T-helper 2 cell treated with Interferon-gamma antibody and Interleukin-4, amounts not matched to agents 100 ng/mL and 5 ng/mL, for 36 hours (primary cell): ENCODE measurements around the gene KIF24. TPM values are rescaled to one million over a fixed set of nuclear protein-coding genes. Genes with fewer than 3 reads are reported as not detected.
"Not testable (repeated sequence)": the region's sequence is repeated elsewhere in the genome, so short reads cannot be mapped to it uniquely, and the experiment has no call there.

Source experiments
- intact Hi-C: fragments of 100-400 bp; cut with micrococcal nuclease; formaldehyde crosslinking; loops from one replicate; pipeline ENCODE4 v1.15.1; 2023
- total RNA-seq: library from RNA; stranded (reverse); gene quantifications from 2 replicates; pipeline ENCODE4 v1.2.3, GENCODE V29; 2022

The KIF24 gene
- total RNA-seq, 1 donor from 2014 or later, result 7.8 TPM

DNA sequence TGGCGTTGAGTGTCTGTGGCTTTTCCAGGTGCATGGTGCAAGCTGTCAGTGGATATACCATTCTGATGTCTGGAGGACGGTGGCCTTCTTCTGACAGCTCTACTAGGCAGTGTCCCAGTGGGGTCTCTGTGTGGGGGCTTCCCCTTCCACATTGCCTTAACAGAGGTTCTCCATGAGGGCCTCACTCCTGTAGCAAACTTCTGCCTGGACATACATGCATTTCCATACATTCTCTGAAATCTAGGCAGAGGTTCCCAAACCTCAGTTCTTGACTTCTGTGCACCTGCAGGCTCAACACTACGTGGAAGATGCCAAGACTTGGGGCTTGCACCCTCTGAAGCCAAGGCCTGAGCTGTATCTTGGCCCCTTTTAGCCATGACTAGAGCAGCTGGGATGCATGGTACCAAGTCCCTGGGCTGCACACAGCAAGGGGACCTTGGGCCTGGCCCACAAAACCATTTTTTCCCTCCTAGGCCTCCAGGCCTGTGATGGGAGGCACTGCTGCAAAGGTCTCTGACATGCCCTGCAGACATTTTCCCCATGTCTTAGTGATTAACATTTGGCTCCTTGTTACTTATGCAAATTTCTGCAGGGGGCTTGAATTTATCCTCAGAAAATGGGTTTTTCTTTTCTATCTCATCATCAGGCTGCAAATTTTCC lies 38.8 kb upstream of the KIF24 start:
- intact Hi-C loops, result not testable (repeated sequence)

- intact Hi-C loops, result no loop called here
These were observed 37.3 kb upstream of the KIF24 start for GRCh38 chr9:34366365-34366764.

DNA sequence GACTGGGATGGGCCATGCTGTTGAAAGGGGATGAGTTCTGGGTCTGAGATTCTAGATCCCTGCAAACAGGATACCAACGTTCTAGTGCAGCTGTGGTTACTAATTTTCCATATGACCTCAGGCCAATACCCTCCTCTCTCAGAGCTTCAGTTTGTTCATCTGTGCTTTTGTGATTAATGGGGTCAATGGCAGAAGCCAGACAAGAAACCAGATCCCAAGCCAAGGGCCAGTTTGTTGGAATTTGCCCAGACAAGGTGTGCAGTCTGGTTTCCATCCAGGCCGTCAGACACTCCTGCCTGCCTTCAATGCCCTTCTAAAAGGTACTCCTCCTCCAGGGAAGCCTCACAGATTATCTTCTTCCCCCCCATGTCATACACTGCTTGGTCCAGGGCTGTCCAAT lies 36.2 kb upstream of the KIF24 start:
- intact Hi-C loops, result no loop called here

GRCh38 chr9:34363619-34364351 lies 34.7 kb upstream of the KIF24 start:
- intact Hi-C loops, result no loop called here

GRCh38 chr9:34362614-34363214 lies 33.6 kb upstream of the KIF24 start:
- intact Hi-C loops, result no loop called here

- intact Hi-C loops, result not testable (repeated sequence)
These were observed 23.9 kb upstream of the KIF24 start for GRCh38 chr9:34352957-34353356.

DNA sequence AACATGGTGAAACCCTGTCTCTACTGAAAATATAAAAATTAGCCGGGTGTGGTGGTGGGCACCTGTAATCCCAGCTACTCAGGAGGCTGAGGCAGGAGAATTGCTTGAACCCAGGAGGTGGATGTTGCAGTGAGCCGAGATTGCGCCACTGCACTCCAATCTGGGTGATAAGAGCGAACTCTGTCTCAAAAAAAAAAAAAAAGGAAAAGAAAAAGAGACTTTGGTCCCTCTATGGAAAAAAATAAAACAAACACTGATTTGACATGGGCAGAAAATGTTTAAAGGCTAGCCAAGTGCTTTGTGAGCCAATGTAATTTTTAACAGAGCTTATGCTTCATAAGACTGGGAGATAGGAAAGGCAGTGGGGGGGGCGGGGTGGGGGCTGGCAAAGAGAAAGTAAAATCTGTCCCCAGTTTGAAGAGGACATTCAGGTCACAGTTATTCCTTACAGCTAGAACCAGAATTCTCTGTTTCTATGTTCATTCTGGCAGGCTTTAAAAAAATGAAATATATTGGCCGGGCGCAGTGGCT lies 23.1 kb upstream of the KIF24 start:
- intact Hi-C loops, result not testable (repeated sequence)

- intact Hi-C loops, result no loop called here
These were observed 20.3 kb upstream of the KIF24 start for GRCh38 chr9:34349324-34349723.

GRCh38 chr9:34347800-34348158 lies 18.7 kb upstream of the KIF24 start:
- intact Hi-C loops, result no loop called here

- intact Hi-C loops, result no loop called here
These were observed 18.1 kb upstream of the KIF24 start for GRCh38 chr9:34346873-34347799.

DNA sequence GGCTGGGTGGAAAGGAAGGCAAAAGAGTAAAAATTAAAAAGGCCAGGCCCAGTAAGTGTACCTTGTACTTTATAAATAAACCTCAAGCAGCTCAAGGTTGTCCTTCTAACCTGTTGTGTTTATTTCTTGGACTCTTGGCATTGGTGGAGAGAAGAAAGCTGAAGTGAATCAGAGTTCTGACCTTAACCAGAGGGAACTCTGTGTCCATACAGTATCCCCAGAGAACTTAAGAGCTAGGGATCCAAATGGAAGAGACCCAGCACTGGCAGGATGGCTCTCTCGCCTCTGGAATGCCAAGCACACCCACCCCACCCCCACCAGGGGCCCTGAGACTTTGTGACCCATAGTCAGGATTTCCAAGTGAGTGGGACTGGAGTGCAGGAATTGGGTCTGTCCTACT lies 14.5 kb upstream of the KIF24 start:
- intact Hi-C loops, result no loop called here

DNA sequence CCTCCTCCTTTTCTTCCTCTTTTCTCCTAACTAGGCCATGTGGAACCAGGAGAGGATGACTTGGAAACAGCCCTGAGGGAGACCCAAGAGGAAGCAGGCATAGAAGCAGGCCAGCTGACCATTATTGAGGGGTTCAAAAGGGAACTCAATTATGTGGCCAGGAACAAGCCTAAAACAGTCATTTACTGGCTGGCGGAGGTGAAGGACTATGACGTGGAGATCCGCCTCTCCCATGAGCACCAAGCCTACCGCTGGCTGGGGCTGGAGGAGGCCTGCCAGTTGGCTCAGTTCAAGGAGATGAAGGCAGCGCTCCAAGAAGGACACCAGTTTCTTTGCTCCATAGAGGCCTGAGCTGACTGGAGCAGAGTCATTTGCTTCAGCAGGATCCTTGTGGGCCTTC lies 14.0 kb upstream of the KIF24 start:
- intact Hi-C loops, result no loop called here

- intact Hi-C loops, result no loop called here
These were observed 12.7 kb upstream of the KIF24 start for GRCh38 chr9:34341659-34342295.

DNA sequence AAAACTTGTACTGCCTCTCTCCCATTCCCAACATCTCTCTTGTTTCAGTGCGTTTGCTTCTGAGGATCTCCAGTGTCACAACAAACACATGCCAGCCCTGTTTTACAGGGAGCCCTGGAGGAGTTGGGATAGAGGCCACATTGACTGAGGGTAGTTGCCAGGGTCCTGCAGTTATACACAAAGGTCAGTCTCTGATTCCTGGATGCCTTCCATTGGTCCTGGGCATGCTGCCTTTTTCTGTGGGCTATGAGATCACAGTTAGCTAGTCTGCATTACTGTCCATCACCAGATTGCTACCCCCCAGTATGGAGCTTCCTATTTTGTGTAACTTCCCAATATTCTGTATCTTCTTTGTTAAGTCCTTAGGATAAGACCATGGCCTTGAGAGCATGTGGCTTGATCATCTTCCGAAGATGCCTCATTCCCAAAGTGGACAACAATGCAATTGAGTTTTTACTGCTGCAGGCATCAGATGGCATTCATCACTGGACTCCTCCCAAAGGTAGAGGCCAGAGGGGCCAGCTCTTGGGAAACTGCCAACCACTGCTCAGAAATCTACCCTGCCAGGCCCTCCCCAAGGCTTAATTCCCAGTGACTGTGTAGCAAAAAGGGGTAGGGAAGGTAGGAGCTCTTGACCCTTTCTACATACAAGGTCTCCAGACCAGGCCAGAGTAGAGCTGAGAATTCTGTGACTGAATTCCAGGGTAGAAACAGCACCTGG lies 9.8 kb upstream of the KIF24 start:
- intact Hi-C loops, result loop anchor here (10.0 kb wide), 1 partner anchor 166 kb away; no protein-coding TSS in a partner anchor

GRCh38 chr9:34338079-34338478 lies 9.0 kb upstream of the KIF24 start:
- intact Hi-C loops, result loop anchor here (10.0 kb wide), 1 partner anchor 167 kb away; no protein-coding TSS in a partner anchor

- intact Hi-C loops, result loop anchor here (10.0 kb wide), 1 partner anchor 167 kb away; no protein-coding TSS in a partner anchor
These were observed 8.3 kb upstream of the KIF24 start for GRCh38 chr9:34337403-34337802.

- intact Hi-C loops, result loop anchor here (10.0 kb wide), 1 partner anchor 169 kb away; no protein-coding TSS in a partner anchor
These were observed 6.3 kb upstream of the KIF24 start for GRCh38 chr9:34335376-34335775.

DNA sequence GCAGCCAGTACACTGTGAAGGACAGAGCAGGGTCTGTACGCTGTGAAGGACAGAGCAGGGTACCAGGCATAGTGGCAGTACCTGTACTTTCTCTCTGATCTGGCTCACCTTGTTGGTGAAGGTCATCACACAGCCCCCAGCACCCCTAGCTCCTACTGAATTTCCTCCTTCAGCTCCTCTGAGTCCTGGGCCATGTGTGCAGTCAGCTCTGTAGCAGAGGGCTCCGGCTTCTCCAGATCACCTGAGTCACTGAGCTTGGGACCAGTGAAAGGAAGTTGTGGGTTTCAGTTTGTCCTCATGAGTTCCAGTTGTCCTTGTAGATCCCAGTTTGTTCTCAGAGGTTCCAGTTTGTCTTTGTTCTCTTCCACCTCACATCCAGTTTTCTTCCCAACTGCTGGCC lies 5.8 kb upstream of the KIF24 start:
- intact Hi-C loops, result loop anchor here (10.0 kb wide), 1 partner anchor 170 kb away; no protein-coding TSS in a partner anchor

- intact Hi-C loops, result loop anchor here (10.0 kb wide), 1 partner anchor 170 kb away; no protein-coding TSS in a partner anchor
These were observed 5.3 kb upstream of the KIF24 start for GRCh38 chr9:34334337-34334824.
